ENCODE measurements around the gene ARHGEF28.

DNA sequence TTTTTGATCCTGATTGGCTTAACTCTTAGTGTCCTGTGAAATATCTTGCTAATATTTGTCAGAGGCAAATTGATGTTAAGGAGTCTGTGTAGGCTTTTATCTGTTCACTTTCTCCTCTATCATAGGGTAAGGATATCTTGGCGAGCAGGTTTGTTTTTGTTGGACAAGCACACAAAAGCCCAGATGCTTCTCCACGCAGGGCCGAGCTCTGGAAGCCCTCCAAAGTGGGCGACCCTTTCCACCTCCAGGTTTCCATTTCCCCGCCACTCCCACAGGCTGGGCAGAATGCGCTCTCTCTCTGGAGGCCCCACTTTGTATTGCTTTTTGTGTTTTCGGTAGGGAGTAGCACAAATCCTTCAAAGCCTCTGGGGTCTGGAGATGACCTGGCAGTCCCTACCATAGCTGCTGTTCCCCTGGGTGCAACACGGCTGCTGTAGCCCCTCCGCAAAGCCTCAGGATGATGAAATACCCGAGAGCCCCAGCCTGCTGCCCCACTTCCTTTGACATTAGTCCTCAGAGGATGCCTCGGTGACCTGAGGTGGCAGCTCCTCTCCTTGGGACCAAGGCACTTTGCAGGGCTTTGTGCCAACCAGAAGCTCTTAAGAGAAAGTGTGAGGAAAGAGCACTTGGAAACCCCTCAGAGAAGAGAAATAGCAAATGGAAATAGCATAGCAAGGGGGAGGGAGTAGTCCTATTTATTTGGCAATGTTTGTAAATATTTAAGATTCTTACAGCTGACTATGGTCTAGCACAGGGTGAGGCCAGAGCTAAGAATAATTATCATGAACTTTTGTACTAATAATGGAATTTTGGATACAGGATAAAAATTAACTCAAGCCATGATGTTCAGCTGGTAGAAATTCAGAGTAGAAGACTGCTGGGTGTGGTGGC is 122.8 kb downstream of the ARHGEF28 start:
- TF ChIP-seq REST (IDR thresholded peaks at IDR 0.05; ENCODE audit: insufficient replicate concordance, low read depth), result no peak
- TF ChIP-seq CTCF (IDR thresholded peaks at IDR 0.05; ENCODE audit: insufficient read depth, low read length), result no peak
- TF ChIP-seq POLR2AphosphoS5 (IDR thresholded peaks at IDR 0.05; ENCODE audit: low read depth), result no peak

Measured in HL-60 (cell line).